Upper lobe of left lung (tissue), 4 donors: ENCODE results near the gene KRTAP10-10.

Experiments
- EP300 ChIP-seq, 4 donors: sonication (generic); formaldehyde crosslinking; IDR thresholded peaks; one replicate each; pipeline ENCODE4 v1.5.1; 2017; ENCODE audit warnings: antibody characterized with exemption in 4 of 4, control low read depth in 2 of 4
- POLR2A ChIP-seq, 4 donors: fragments of 450-650 bp; IDR thresholded peaks; one replicate each; pipeline ENCODE4 v1.5.1; 2016 to 2017; ENCODE audit warnings: antibody characterized with exemption in 4 of 4, mild to moderate bottlenecking in 2 of 4
- POLR2AphosphoS5 ChIP-seq, 2 donors: sonication (generic); formaldehyde crosslinking; IDR thresholded peaks; one replicate each; pipeline ENCODE4 v1.5.1; 2017; ENCODE audit warnings: antibody characterized with exemption in 2 of 2
- TF ChIP-seq, protein P1 (sequence below), 6 experiments: fragments of 450-650 bp in 4 of 6; fragments of 200-600 bp in 2 of 6; sonication (generic) in 2 of 6; IDR thresholded peaks; one replicate each; pipeline ENCODE4 v1.5.1; 2016 to 2019; ENCODE audit warnings: antibody characterized with exemption in 6 of 6

DNA sequence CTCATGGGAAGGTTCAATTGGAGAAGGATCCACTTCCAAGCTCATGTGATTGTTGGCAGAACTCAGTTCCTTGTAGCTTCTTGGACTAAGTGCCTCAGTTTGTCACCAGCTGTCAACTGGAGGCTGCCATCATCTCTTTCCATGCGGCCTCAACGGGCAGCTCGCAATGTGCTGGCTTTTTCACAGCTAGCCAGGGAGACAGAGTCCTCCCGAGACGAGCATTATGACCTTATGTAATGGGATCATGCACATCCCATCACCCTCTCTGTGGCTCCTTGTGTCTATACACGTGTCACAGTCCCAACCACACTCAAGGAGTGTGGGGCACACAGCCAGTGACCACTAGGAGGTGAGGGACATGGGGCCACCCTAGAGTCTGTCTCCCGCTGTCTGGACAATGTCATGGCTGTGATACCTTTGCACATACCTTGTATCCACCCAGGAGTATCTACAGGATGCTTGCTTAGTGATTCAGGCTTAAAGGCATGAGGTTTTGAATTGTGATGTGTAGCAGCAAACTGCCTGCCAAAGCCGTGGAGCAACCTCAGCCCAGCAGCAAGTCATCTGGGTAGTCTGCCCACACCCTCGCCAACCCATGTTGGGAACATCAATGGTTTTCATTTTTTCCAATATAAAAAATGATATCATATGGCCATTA is 41.0 kb upstream of the KRTAP10-10 start:
- TF ChIP-seq, protein P1, sequence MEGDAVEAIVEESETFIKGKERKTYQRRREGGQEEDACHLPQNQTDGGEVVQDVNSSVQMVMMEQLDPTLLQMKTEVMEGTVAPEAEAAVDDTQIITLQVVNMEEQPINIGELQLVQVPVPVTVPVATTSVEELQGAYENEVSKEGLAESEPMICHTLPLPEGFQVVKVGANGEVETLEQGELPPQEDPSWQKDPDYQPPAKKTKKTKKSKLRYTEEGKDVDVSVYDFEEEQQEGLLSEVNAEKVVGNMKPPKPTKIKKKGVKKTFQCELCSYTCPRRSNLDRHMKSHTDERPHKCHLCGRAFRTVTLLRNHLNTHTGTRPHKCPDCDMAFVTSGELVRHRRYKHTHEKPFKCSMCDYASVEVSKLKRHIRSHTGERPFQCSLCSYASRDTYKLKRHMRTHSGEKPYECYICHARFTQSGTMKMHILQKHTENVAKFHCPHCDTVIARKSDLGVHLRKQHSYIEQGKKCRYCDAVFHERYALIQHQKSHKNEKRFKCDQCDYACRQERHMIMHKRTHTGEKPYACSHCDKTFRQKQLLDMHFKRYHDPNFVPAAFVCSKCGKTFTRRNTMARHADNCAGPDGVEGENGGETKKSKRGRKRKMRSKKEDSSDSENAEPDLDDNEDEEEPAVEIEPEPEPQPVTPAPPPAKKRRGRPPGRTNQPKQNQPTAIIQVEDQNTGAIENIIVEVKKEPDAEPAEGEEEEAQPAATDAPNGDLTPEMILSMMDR (IDR thresholded peaks at IDR 0.05) = no peak
- TF ChIP-seq EP300 (IDR thresholded peaks at IDR 0.05) (no peak), POLR2AphosphoS5 (IDR thresholded peaks at IDR 0.05) (no peak), POLR2A (IDR thresholded peaks at IDR 0.05) (no peak)
